ENCODE data around the gene VSIG2.

The VSIG2 gene

GRCh38 chr11:124722176-124722575 is 29.9 kb downstream of the VSIG2 start:
- DNase-seq (ENCODE audit: low read depth), result no peak

GRCh38 chr11:124719534-124719933 is 32.5 kb downstream of the VSIG2 start:
- no peak for DNase-seq (ENCODE audit: low read depth)

GRCh38 chr11:124718801-124719200 is 33.3 kb downstream of the VSIG2 start:
- DNase-seq (ENCODE audit: low read depth), result no peak

GRCh38 chr11:124717786-124718651 is 34.0 kb downstream of the VSIG2 start:
- peak; percentile 18 for DNase-seq (ENCODE audit: low read depth)

- no peak for DNase-seq (ENCODE audit: low read depth)
These were observed 34.7 kb downstream of the VSIG2 start for GRCh38 chr11:124717421-124717785.

- peak; percentile 14 for DNase-seq (ENCODE audit: low read depth)
These were observed 35.5 kb downstream of the VSIG2 start for GRCh38 chr11:124716591-124716990.

GRCh38 chr11:124712392-124712791 is 39.7 kb downstream of the VSIG2 start:
- no peak for DNase-seq (ENCODE audit: low read depth)

GRCh38 chr11:124707829-124708228 is 44.2 kb downstream of the VSIG2 start:
- no peak for DNase-seq (ENCODE audit: low read depth)

GRCh38 chr11:124700028-124700427 is 52.0 kb downstream of the VSIG2 start:
- DNase-seq (ENCODE audit: low read depth), result no peak

GRCh38 chr11:124699547-124699946 is 52.5 kb downstream of the VSIG2 start:
- no peak for DNase-seq (ENCODE audit: low read depth)

Measured in HS-5 (cell line).